ENCODE data around the gene DCAF5.

DNA sequence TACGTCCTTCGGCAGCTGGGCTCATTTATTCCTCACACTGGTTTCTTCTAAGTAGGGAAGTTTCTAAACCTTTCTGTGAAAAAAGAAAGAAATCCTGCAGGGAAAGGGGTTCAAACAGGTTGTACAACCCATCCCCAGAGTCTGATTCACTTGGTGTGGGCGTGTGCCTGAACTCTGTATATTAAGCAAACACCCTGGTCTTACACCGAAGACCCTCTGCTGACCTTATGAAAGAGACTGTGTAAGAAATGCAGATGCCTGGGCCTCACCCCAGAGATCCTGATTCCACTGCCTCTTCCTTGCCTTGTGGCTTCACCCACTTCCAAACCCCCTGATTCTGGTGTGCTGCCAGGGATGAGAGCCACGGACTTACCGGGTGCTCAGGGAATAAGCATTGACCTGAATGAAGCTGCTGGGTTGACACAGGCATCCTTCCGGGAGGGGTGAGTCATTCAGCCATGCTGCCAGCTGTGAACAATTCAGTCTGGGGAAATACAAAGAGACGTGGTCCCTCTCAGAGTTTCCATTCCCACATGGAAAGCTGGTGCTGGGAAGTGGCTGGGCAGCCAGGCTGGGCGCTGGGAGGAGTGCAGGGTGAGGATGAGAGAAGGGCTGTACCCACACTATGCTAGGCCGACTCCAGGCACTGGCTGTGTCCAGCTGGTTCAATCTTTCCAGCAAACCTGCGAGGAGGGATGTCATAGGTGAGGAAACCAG is 147.3 kb downstream of the DCAF5 start:
- TF ChIP-seq, protein P1, sequence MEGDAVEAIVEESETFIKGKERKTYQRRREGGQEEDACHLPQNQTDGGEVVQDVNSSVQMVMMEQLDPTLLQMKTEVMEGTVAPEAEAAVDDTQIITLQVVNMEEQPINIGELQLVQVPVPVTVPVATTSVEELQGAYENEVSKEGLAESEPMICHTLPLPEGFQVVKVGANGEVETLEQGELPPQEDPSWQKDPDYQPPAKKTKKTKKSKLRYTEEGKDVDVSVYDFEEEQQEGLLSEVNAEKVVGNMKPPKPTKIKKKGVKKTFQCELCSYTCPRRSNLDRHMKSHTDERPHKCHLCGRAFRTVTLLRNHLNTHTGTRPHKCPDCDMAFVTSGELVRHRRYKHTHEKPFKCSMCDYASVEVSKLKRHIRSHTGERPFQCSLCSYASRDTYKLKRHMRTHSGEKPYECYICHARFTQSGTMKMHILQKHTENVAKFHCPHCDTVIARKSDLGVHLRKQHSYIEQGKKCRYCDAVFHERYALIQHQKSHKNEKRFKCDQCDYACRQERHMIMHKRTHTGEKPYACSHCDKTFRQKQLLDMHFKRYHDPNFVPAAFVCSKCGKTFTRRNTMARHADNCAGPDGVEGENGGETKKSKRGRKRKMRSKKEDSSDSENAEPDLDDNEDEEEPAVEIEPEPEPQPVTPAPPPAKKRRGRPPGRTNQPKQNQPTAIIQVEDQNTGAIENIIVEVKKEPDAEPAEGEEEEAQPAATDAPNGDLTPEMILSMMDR (IDR thresholded peaks at IDR 0.05), result no peak
- TF ChIP-seq POLR2A (IDR thresholded peaks at IDR 0.05), result no peak
